Stimulated activated CD8-positive, alpha-beta memory T cell treated with anti-CD3 and anti-CD28 coated beads, Interleukin-15, amount 100 ng/mL, for 24 hours (primary cell): ENCODE measurements around the gene TMEM35B.
"Not testable (repeated sequence)": the region's sequence is repeated elsewhere in the genome, so short reads cannot be mapped to it uniquely, and the experiment has no call there.

ENCODE experiments used
- DNase-seq: peaks from one replicate; pipeline ENCODE4 v3.0.0-alpha.2; 2020; ENCODE audit warnings: low read depth

TMEM35B gene

GRCh38 chr1:34975771-34976170 is 9.4 kb downstream of the TMEM35B start:
- DNase-seq: no peak

DNA sequence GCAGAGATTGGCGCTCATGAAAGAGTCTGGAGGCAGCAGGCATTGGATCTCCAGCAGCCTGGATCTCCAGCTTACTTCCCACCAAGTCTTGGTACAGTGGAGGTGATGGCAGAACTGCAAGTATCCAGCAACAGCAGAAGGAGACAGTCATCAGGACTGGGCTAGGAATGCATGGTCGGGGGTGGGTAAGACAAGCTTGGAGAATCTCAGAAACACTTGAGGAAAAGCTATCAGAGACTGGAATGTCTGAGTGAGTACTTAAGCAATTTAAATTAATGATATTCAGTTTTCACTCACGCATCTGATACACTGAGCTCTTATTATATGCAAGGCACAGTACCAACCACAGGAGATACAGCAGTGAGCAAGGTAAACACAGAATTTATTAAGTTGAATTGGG is 9.8 kb downstream of the TMEM35B start:
- no peak for DNase-seq

DNA sequence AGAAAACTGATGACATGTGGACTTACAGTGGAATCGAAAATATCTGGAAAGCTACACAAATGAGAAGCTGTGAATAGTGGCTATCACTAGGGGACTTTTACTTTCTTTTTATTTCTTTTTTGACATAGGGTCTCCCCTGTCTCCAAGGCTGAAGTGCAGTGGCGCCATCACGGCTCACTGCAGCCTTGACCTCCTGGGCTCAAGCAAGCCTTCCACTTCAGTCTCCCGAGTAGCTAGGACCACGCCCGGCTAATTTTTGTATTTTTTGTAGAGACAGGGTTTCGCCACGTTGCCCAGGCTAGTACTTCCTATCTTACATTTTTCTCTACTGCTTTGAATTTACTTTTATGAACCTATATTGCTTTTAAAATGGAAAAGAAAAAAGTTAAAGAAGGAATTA is 10.5 kb downstream of the TMEM35B start:
- DNase-seq: no peak

GRCh38 chr1:34973326-34973725 is 11.8 kb downstream of the TMEM35B start:
- DNase-seq: no peak

DNA sequence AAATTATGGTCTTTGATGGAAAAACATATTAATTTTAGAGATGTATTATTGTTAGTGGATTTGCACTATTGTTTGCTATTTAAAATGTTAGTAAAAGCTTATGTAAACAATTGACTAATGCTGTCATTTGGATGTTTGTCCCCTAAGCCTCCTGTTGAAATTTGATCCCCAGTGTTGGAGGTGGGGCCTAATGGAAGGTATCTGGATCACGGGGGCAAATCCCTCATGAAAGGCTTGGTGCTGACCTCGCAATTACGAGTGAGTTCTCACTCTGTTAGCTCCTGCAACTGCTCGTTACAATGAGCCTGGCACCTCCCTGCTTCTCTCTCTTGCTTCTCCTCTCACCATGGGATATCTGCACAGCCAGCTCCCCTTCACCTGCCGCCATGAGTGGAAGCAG is 14.3 kb downstream of the TMEM35B start:
- no peak for DNase-seq

GRCh38 chr1:34970220-34970735 is 14.9 kb downstream of the TMEM35B start:
- no peak for DNase-seq

DNA sequence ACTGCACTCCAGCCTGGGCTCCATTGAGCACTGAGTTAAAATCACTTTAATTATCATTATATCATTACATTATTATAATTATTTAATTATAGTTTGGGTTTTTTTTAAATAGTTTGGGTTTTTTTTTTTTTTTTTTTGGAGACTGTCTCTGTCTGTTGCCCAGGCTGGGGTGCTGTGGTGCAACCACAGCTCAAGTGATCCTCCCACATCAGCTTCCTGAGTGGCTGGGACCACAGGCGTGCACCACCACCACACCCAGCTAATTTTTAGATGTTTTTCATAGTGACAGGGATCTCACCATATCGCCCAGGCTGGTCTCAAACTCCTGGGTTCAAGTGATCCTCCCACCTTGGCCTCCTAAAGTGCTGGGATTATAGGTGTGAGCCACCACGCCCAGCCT is 16.9 kb downstream of the TMEM35B start:
- DNase-seq: not testable (repeated sequence)

- DNase-seq: not testable (repeated sequence)
These were observed 17.5 kb downstream of the TMEM35B start for GRCh38 chr1:34967672-34968071.

DNA sequence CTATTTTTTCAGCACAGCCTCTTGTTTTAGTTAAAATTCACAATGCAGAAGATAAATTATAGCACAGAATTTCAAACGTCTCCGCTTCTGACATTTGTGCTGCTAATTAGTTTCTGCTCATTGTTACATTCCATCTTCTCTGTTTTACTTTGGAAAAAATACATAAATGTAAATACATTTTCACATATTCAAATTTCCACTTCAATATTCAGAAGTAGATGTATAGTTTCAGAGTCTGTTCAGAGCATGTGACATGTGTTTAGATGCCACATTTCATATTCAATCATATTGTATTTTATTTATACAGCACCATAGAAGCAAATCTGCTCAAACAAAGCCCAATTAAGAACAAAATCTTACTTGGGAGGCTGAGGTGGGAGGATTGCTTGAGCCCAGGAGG is 19.6 kb downstream of the TMEM35B start:
- DNase-seq: no peak

GRCh38 chr1:34950428-34950827 is 34.7 kb downstream of the TMEM35B start:
- DNase-seq: no peak

DNA sequence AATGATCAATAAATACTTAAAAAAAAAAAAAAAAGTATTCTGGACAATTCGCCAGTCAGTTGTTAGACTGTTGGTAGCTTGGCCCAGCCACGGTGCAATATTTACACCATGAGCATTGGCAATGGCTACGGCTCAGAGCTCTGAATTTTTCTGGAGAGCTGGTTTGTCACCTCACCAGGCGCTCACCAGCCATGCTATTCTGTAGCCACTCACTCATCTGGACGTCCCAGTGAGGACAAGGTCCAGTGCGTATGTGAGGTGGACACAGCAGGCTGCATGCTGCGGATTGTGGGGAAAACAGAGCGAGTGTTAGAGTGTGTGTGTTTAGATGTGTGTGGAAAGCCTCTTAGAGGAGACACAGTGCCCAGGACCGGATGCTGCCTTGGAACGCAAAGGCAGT is 36.4 kb downstream of the TMEM35B start:
- not testable (repeated sequence) for DNase-seq

GRCh38 chr1:34947641-34948314 is 37.4 kb downstream of the TMEM35B start:
- not testable (repeated sequence) for DNase-seq

- DNase-seq: no peak
These were observed 38.9 kb downstream of the TMEM35B start for GRCh38 chr1:34946211-34946610.

GRCh38 chr1:34941798-34942197 is 43.3 kb downstream of the TMEM35B start:
- DNase-seq: not testable (repeated sequence)
